NCI-H1694 (cell line): Measurements from ENCODE around the gene E4F1.

ENCODE experiments used
- DNase-seq: peaks from one replicate; lab custom pipeline; 2025; lab: John Stamatoyannopoulos, UW

Gene E4F1

DNA sequence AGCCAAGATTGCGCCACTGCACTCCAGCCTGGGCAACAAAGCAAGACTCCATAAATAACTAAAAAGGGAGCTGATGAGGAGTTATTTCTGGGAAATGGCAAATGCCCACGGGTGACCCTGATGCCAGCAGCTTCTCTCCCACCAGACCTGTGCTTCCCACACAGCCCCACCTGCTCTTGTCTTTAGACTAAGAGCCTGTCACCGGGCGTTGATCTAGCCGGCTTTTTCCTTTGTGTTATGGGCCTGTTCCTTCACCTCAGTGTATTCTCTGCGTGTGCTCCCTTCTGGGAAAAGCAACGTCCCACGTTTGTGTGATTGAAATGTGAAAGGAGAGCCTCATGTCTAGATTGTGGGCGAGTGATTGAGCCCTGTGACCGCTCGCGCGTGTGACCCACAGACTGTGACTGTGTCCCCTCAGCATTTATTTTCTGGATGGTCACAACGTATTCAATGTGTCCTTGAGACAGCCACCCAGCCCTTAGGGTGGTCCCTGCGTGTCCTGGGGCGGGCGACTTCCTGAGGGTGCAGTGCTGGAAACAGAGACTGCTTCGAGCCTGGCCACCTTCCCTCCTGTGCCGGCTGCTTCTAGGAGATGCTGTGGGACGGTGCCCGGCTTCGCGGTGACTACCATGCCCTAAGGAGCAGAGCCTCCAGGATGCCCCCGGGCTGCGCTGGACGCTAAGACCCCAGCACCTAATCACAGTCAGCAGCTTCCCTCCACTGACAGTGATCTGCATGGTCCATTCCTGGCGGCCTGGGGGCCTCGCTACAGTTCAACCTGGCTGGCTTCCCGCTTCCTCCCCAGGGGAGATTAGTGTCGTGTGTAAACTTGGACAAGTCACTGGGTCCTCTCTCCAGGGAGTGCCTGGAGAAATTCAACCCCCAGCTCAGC, 52.3 kb downstream of the E4F1 start:
- no peak for DNase-seq

DNA sequence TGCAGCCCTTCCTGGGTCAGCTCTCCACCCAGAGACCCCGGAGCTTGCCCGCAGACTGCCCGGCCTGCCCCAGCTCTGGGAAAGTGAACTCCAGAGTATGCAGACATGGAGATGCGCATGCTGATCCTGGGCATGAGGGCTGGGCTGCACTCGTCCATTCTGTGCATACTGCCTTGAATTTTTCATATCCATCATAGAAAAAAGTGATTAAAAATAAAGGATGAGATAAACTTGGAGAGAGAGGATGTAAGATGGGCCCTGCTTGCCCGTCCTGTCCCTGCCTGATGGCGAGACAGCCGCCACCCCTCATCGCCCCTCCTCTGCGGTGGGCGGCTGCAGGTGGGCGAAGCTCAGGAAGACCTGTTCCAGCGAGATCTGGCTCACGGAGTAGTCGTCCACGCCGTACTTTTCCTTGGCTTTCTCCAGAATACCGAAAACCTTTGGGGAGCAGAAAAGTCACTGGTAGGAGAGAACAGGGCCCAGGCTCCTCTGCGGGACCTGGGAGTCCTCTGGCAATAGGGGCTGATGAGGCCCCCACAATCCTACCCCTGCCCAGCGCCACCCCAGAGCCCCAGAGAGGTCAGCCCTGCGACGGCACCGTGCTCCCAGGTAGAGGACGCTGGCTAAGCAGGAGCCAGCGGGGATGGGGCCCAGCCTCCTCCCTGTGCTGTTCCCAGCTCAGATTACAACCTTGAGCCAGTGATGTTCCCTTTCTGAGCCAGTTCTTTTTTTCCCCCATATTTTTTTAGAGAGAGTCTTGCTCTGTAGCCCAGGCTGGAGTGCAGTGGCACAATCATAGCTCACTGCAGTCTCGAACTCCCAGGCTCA, 53.2 kb downstream of the E4F1 start:
- DNase-seq = no peak

DNA sequence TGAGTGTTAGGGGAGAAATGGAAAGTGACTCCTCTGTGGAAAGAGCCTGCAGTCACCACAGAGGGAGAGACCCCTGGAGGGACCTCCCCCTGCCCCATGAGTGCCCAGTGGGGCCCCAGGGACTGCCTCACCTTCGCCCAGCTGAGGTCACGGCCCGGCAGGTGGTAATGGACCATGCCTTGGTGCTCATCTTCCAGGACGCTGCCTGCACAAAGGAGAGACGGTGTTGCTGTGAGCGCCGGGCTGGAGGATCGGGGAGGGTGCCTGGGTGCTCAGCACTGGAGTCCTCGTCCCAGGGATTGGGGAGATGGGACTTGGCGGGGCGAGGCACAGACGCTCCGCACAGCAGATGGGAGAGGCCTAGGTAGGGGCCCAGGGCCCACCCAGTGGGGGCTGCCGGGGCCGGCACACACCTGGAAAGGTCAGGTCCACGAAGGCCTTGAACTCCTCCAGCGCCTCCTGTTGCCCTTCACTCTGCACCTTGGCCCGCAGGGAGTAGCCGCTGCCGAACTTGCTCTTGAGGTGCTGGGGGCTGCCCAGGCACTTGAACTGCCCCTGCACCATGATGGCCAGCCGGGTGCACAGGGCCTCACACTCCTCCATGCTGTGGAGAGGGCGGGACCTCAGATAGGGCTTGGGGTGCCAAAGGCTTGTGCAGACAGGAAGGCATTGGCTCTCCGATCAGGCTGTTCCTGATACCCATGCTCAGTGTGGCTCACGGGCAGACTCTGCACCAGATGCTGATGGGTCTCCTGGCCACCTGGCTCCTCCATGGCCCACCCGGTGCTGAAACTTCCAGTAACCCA, 54.3 kb downstream of the E4F1 start:
- DNase-seq = no peak

DNA sequence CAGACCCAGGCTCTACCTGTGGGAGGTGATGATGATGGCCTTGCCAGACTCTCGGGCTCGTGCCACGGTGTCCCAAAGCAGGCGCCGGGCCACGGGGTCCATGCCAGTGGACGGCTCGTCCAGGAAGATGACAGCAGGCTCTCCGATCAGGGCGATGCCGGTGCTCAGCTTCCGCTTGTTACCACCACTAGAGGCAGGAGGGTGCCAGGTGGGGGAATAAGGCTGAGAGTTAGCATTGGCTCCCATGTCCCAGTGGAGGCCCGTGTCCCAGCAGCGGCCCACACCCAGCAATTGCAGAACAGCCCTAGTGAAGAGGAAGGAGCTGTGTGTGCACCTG, 54.8 kb downstream of the E4F1 start:
- no peak for DNase-seq

DNA sequence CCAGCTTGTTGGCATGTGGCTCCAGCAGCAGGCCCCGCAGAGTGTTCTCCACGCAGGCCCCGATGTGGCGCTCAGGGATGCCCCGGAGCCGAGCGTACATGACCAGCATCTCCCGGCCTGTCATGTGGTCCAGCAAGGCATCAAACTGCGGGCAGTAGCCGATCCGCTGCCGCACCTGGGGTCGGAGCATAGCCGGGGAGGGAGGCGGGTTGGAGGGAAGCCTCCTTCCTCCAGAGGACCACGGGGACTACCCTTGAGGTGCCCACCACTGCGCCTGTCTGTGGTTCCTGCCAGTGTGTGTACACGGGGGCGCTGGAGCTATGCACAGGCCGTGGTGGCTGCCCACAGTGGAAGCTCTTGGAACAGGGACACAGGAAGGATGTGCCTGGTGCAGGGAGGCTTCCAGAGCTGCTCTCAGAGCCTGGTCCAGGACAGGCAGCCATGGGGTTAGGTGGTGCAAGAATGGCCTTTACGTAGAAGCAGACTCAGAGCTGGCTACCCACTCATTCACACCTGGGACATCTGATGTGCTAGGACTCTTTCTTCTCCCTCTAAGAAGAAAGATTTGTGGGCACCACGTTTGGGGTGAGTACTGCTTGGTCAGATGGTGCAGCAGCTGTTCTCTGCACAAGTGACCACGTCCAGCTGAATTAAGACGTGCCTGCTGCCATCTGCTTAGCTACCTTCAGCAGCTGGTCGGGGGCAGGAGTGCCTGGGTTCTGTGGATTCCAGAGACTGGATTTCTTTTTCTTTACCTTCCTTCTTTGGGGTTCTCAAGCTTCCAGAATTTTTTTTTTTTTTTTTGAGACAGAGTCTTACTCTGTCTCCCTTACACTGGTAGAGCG, 55.8 kb downstream of the E4F1 start:
- DNase-seq = no peak

DNA sequence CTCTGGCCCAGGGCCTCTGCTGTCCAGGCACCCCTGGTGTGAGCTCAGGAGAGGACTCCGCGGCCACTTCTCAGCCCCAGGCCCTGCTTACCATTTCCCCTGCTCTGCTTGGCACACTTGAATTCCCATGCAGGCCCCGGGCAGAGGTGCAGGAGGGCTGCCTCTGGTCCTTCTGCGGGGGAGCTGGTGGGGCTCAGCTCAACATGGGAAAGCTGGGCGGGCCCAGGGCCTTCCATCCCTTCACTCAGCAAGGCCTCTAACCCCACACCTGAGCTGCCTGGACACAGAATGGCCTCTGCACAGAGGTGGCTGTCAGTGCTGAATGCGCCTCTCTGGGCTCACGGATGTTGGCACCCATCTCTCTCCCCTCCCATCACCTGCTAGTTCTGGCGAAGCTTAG, 57.1 kb downstream of the E4F1 start:
- DNase-seq = no peak

DNA sequence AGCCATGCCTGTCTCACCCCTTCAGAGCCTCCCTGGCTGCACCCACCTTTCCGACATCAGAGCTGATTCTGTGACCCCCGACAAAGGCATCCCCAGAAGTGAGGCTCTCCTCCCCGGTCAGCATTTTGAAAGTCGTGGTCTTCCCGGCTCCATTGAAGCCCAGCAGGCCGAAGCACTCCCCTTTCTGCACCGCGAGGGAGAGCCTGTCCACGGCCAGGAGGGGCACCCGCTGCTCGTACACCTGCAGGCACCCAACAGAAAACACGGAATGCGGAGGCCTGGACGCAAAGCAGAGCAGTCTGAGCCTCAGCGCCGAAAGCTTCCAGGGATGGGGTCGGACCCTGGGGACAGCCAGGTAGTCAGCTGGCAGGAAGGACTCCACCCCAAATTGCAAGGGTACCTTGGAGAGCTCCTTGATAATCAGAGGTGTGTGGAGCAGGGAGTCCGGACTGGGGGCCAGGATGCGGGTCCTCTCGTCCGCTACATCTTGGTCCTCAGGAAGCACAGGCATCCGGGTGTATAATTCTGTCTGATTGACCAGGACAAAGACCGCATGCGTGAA, 57.7 kb downstream of the E4F1 start:
- DNase-seq = no peak

DNA sequence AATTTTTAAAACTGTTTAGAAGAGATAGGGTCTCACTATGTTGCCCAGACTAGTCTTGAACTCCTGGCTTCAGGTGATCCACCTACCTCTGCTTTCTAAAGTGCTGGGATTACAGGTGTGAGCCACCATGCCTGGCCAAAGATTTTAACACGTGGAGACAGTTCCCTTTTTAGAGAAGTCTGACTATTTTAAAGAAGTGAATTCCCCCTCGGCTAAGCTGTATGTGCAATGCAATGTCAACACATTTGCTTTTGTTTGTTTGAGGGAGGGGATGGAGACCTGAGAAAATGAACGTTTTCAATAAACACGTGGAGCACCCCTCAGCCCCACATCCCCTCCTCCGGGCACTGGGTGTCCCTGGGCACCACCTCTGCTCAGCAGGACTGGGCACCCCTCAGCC, 58.9 kb downstream of the E4F1 start:
- no peak for DNase-seq

DNA sequence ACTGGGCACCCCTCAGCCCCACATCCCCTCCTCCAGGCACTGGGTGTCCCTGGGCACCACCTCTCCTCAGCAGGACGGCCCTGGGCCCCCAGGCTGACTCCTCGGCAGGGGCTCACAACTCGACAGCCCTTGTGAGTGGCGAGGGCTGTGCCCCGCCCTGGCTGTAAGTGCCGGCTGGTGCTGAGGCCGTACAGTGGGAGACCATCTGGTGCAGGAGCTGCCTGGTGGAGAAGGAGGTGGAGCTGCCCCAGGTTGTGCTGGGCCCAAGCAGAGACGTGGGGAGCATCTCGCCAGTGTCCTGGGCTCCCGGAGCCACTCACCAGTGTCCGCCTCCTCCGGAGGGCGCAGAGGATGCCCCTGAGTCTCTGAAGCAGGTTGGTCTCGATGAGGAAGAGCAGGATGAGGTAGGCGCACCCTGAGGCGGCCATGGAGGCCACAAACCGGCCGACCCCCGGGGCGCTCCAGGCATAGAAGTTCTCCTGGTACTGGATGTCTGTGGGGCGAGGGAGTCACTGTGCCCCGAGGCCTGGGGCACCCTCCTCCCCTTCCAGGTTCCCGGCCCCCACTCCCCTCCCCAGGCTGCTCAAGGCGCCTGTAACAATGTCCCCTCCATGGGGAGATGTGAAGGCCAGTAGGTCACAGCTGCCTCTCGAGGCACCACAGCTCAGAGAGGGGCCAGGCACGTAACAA, 59.6 kb downstream of the E4F1 start:
- DNase-seq = peak; percentile 27

DNA sequence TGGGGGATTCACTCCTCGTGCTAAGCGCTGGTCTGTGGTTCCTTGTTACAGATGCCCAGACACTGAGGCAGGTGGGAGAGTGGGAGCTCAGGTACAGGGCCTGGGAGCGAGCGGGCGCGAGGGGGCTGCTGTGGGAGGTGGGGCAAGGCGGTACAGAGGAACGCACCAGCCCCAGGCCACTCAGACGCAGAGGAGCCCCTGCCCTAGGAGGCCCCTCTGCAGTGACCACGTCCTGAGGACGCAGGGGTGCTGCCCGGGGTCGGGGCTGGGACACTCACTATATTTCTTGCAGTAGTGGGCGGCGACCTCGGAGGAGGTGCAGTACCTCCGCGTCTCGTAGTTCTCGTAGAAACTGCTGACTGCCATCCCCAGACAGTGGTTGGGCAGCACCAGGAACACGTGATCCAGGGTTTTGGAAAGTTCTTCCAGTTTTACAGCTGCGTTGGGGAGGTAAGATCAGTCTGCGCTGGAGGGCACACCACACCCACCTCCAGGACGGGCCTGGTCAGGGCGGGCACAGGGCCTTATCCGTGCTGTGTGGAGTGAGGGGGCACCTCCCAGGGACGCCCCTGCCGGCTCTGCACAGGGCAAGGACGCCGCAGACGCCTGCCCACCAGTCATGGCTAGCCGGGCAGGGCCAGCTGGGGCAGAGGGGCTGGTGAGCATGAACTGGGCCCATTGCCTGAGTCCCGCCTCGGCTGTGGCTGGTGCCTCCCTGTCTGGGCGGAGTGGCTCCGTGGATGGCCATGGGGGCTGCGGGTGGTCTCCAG, 60.8 kb downstream of the E4F1 start:
- no peak for DNase-seq

DNA sequence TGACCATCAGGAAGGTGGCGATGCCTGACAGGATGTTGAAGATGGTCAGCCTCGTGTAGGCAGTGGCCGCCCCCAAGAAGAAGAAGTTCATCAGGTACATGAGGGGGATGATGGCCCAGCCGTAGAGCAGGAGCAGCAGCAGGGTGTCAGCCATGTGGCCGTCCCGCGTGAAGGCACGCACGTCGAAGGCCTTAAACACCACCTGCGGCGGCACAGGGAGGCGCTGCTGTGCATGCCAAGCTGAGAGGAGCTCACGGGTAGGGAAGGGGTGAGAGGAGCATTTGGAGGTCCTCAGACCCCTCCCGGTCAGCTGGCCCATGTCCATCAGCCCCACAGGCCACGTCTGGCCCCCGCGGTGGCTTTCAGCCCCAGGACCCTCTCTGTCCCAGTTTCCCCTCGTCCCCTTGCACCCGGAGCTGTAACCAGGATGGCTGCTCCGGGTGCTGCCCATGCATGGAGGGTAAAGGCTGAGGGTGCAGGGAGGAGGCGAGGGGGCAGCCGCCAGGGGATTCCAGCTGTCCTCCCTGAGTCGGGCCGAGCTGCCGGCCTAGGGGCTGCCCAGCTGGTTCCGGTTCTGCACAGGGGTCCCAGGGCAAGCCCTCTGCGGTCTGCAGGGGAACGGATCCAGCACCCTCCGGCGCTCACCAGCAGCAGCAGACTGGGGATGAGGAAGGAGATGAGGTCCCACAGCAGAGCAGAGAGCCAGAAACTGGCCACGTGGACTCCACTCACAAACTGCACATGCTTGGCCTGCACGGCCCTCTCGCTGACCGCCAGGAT, 61.6 kb downstream of the E4F1 start:
- DNase-seq = no peak
